ENCODE data around the gene RNF187.

GRCh38 chr1:228438266-228438665, 48.9 kb upstream of the RNF187 start:
- TF ChIP-seq, protein P1, sequence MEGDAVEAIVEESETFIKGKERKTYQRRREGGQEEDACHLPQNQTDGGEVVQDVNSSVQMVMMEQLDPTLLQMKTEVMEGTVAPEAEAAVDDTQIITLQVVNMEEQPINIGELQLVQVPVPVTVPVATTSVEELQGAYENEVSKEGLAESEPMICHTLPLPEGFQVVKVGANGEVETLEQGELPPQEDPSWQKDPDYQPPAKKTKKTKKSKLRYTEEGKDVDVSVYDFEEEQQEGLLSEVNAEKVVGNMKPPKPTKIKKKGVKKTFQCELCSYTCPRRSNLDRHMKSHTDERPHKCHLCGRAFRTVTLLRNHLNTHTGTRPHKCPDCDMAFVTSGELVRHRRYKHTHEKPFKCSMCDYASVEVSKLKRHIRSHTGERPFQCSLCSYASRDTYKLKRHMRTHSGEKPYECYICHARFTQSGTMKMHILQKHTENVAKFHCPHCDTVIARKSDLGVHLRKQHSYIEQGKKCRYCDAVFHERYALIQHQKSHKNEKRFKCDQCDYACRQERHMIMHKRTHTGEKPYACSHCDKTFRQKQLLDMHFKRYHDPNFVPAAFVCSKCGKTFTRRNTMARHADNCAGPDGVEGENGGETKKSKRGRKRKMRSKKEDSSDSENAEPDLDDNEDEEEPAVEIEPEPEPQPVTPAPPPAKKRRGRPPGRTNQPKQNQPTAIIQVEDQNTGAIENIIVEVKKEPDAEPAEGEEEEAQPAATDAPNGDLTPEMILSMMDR (optimal IDR thresholded peaks at IDR 0.05 in 1 of 3, IDR thresholded peaks at IDR 0.05 in 1 of 3, conservative IDR thresholded peaks at IDR 0.05 in 1 of 3; ENCODE audit: extremely low read depth in 1 of 3, insufficient read depth in 2 of 3, low read length in 3 of 3): no peak
- TF ChIP-seq EZH2 (IDR thresholded peaks at IDR 0.05; ENCODE audit: low read length): no peak
